ENCODE measurements around the gene TRIAP1. TPM values are rescaled to one million over a fixed set of nuclear protein-coding genes. Genes with fewer than 3 reads are reported as not detected.
A peak's percentile ranks its signal among the peaks of the same experiment; 100 is the strongest.

Gene TRIAP1
- polyA plus RNA-seq (2012; ENCODE audit: insufficient read depth, insufficient read length, low read depth), result 73.5 TPM

DNA sequence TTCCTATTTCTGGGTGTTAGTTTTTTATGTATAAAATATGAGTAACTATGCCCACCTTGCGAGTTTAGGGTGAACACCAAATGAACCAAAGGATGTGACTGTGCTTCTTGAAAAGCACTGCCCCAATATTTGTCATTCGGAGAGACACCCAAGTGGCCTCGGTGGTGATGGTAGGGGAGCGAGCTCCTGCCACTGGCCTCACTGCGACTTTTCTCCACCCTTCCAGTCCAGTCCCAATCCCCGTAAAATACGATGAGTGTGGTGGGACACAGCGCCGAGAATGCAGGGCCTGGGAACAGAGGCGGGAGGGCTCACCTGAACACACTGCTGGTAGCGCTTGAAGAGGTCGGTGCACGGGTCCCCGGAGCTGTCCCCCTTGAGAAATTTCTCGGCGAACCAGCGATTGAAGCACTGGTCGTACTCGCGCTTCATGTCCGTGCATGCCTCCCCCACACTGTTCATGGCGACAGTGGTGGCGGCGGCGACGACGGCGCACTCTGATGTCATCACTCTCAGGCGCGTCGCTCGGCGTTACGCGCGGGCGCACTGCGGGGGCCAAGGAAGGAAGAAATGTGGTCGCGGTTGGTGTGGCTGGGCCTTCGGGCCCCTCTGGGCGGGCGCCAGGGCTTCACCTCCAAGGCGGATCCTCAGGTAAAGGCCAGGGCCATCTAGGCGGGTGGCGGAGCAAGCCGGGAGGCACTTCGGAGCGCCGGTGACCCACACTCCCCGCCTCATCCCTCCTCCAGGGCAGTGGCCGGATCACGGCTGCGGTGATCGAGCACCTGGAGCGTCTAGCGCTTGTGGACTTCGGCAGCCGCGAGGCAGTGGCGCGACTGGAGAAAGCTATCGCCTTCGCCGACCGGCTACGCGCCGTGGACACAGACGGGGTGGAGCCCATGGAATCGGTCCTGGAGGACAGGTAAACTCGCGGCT is at the start of gene TRIAP1, which contains the start of gene GATC:
Gene TRIAP1, minus strand, starts transcription at position 474 of the 933 bp plus-strand sequence. Its CDS starts 12 bp downstream, at position 462.
Gene GATC, plus strand, starts transcription at position 534 of the 933 bp plus-strand sequence. Its CDS starts 37 bp downstream, at position 571.
- H3K9me3 ChIP-seq, result no peaks in the 10 kb centered on the region
- peaks cover 6% of the 10 kb centered on the region; the same call in 1 of the 2 replicates for H3K4me1 ChIP-seq
- peak within 1 kb of the TSS; percentile 97 for H3K4me3 ChIP-seq (ENCODE audit: low read depth, low read length)
- peak; percentile 88 for DNase-seq
- H3K36me3 ChIP-seq, result peaks cover 53% of the 10 kb centered on the region
- H3K27me3 ChIP-seq, result no peaks in the 10 kb centered on the region
- no peak for TF ChIP-seq CTCF (IDR thresholded peaks at IDR 0.05; ENCODE audit: low read depth, low read length)

- no peak for DNase-seq
- no peaks in the 10 kb centered on the region for H3K27me3 ChIP-seq
- peaks cover 16% of the 10 kb centered on the region for H3K36me3 ChIP-seq
- no peak for TF ChIP-seq CTCF (IDR thresholded peaks at IDR 0.05; ENCODE audit: low read depth, low read length)
- peak overlapping the region; percentile 93 for H3K4me3 ChIP-seq (ENCODE audit: low read depth, low read length)
- no peaks in the 10 kb centered on the region for H3K4me1 ChIP-seq
- no peaks in the 10 kb centered on the region for H3K9me3 ChIP-seq
Measured at GRCh38 chr12:120495186-120495730, 49.1 kb upstream of the TRIAP1 start.

DNA sequence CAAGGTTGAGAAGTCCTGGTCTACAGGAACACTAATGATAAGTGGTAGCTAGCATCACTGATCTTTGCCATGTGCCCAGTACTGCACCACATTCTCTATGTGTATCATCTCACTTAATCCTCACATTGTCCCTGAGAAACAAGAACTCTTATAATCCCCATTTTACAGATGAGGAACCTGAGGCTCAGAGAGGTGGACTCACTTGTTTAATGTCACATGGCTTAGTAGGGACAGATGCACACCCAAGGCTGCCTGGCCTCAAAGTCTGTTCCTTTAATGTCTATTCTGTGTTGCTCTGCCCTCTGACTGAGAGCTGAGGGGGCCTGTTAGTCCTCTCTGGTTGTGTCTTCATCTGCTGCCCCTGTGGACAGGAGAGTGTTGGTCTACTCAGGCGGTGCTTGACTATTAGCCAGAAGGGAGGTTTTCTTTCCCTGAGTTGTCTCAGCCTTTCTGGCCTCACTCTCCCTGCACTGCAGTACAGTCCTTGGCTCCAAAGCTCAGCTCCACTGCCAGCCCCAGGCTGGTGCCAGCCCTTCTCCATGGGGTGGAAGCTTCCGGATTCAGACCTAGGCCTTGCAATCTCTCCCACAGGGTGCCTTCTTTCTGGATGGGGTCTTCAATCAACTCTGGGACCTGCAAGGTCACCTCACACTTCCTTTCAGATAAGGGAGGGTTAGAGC is 44.8 kb upstream of the TRIAP1 start:
- TF ChIP-seq CTCF (IDR thresholded peaks at IDR 0.05; ENCODE audit: low read depth, low read length), result no peak
- Histone ChIP-seq H3K36me3 (no peaks in the 10 kb centered on the region; the same call in none of the 2 replicates), H3K4me3 (ENCODE audit: low read depth, low read length) (no peak overlapping the region), H3K9me3 (no peaks in the 10 kb centered on the region), H3K4me1 (peaks cover 10% of the 10 kb centered on the region), H3K27me3 (no peaks in the 10 kb centered on the region)
- DNase-seq, result no peak

DNA sequence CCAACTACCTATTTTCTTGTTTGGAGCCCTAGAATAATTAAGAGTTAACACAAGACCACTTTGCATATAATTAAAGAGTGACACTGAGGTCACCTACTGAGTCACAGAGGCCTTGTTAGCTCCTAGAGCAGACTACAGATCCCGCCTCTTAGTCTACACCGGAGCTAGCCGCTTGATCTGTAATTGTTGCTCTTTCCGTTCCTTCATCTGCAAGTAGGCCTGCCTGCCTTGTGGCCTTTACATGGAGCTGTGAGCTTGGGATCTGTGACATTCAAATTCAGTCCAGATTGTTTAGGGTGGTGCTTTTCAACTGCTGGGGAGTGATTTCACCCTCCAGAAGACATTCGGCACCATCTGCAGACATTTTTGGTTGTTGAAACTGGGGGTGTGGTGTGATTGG is 44.1 kb upstream of the TRIAP1 start:
- Histone ChIP-seq H3K27me3 (no peaks in the 10 kb centered on the region), H3K4me1 (peaks cover 10% of the 10 kb centered on the region), H3K4me3 (ENCODE audit: low read depth, low read length) (no peak overlapping the region), H3K36me3 (no peaks in the 10 kb centered on the region; the same call in none of the 2 replicates), H3K9me3 (no peaks in the 10 kb centered on the region)
- DNase-seq, result no peak
- TF ChIP-seq CTCF (IDR thresholded peaks at IDR 0.05; ENCODE audit: low read depth, low read length), result no peak

DNA sequence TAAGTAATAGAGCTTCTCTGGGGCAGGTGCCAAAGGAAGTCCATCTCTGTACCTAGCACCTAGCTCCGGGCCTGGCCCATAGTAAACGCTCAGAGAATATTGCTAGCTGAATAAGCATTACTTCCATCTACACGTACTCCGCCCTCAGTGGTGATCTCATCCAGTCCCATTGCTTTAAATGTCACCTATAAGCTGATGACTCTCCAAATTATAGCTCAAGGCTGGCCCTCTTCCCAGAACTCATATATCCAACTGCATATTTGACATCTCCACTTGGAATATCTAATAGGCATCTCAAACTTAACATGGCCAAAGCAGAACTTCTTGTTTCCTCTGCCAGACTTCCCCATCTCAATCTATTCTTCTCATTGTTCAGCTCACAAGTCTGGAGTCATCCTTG is 42.8 kb upstream of the TRIAP1 start:
- no peak for TF ChIP-seq CTCF (IDR thresholded peaks at IDR 0.05; ENCODE audit: low read depth, low read length)
- no peaks in the 10 kb centered on the region; the same call in none of the 2 replicates for H3K36me3 ChIP-seq
- peaks cover 10% of the 10 kb centered on the region for H3K4me1 ChIP-seq
- no peaks in the 10 kb centered on the region for H3K9me3 ChIP-seq
- no peaks in the 10 kb centered on the region for H3K27me3 ChIP-seq
- DNase-seq, result no peak
- no peak overlapping the region for H3K4me3 ChIP-seq (ENCODE audit: low read depth, low read length)

All from BE2C (cell line).